HepG2 (cell line): ENCODE measurements around the gene FAM200B. TPM values are rescaled to one million over a fixed set of nuclear protein-coding genes. Genes with fewer than 3 reads are reported as not detected.
A peak's percentile ranks its signal among the peaks of the same experiment; 100 is the strongest.

Experiments used
- ATAC-seq: fragments of 200-7000 bp; cut with Tn5 transposase; 3 replicates; pipeline ENCODE4 v1.9.1; 2020; ENCODE audit warnings: mild to moderate bottlenecking, moderate library complexity
- BruUV-seq: library from RNA; stranded (reverse); fragments of 400-500 nt; replicated peaks from 2 replicates; lab custom pipeline; 2021; lab: Mats Ljungman, UMichigan
- CTCF ChIA-PET: fragments of 300-600 bp; formaldehyde crosslinking; extraction: SDS; loops from one replicate; lab custom pipeline; 2021; ENCODE audit warnings: low total read pairs, inconsistent platforms, low intra/inter-chr PET ratio; lab: Yijun Ruan, JAX
- POLR2A ChIA-PET: fragments of 350-600 bp; sonication (Branson Sonifier 250); formaldehyde crosslinking; loops from one replicate; lab custom pipeline; 2020; ENCODE audit warnings: antibody characterized with exemption, inconsistent platforms; lab: Yijun Ruan, JAX
- DNase-seq: peaks from one replicate; pipeline ENCODE4 v3.0.0-alpha.2; 2015; ENCODE audit warnings: low spot score
- FAIRE-seq: peaks from 3 replicates; lab custom pipeline; 2011; peaks lifted over from hg19 to GRCh38; lab: Jason Lieb, UNC
- H2AFZ ChIP-seq: one replicate; pipeline ENCODE4 v1.6.1; 2011; ENCODE audit warnings: low read length, inconsistent platforms
- H3K27ac ChIP-seq: fragments of 300-600 bp; 3 replicates; pipeline ENCODE4 v1.8.0; 2011; ENCODE audit warnings: mixed run types, mild to moderate bottlenecking, mixed read lengths, low read length, inconsistent platforms; ENCODE audit not compliant: insufficient read depth; ENCODE audit errors: extremely low read length
- H3K27me3 ChIP-seq, 2 experiments: fragments of 200-600 bp in 1 of 2; 2 replicates in 1 of 2; 3 replicates in 1 of 2; pipeline versions ENCODE4 v1.6.0 to v1.8.0; 2011; ENCODE audit warnings: low read length in 2 of 2, mild to moderate bottlenecking in 2 of 2, moderate library complexity in 2 of 2, inconsistent platforms in 1 of 2; ENCODE audit not compliant: insufficient read depth in 2 of 2, control insufficient read depth in 1 of 2
- H3K36me3 ChIP-seq, 2 experiments: fragments of 200-600 bp in 1 of 2; replicated peaks in 1 of 2; 2 replicates in 1 of 2; 3 replicates in 1 of 2; pipeline versions ENCODE4 v1.5.1 to v1.8.0; 2011; ENCODE audit warnings: low read length in 2 of 2, inconsistent platforms in 1 of 2; ENCODE audit not compliant: insufficient read depth in 2 of 2, control insufficient read depth in 1 of 2
- H3K4me1 ChIP-seq: 2 replicates; pipeline ENCODE4 v1.5.1; 2012; ENCODE audit warnings: low read length, inconsistent platforms; ENCODE audit not compliant: insufficient read depth
- H3K4me2 ChIP-seq: 2 replicates; pipeline ENCODE4 v1.6.0; 2011; ENCODE audit warnings: low read depth, low read length, inconsistent platforms
- H3K4me3 ChIP-seq, 3 experiments: fragments of 200-600 bp in 1 of 3; sonication (generic), shearing (Covaris generic) in 1 of 3; replicated peaks in 1 of 3; 2 replicates each; pipeline ENCODE4 v1.5.1; 2011 to 2016; ENCODE audit warnings: low read length in 3 of 3, inconsistent platforms in 2 of 3, low read depth in 2 of 3, mild to moderate bottlenecking in 2 of 3, control low read depth in 1 of 3, mixed read lengths in 1 of 3; ENCODE audit not compliant: insufficient read depth in 1 of 3
- H3K79me2 ChIP-seq: one replicate; pipeline ENCODE4 v1.6.1; 2011; ENCODE audit warnings: low read length, inconsistent platforms; ENCODE audit not compliant: insufficient read depth
- H3K9ac ChIP-seq: 2 replicates; pipeline ENCODE4 v1.6.0; 2011; ENCODE audit warnings: mild to moderate bottlenecking, low read depth, low read length, inconsistent platforms; ENCODE audit not compliant: insufficient read depth
- H3K9me3 ChIP-seq: 2 replicates; pipeline ENCODE4 v1.5.1; 2012; ENCODE audit warnings: mild to moderate bottlenecking, low read length
- H4K20me1 ChIP-seq: 2 replicates; pipeline ENCODE4 v1.6.0; 2011; ENCODE audit warnings: inconsistent platforms, mild to moderate bottlenecking, low read length, moderate library complexity; ENCODE audit not compliant: insufficient read depth
- CREB1 ChIP-seq, 2 experiments: fragments of 450-650 bp in 1 of 2; IDR thresholded peaks; 2 replicates each; pipeline ENCODE4 v1.6.1; 2016 to 2017; ENCODE audit warnings: control low read depth in 1 of 2, mild to moderate bottlenecking in 1 of 2, missing compliant biosample characterization in 1 of 2, missing genetic modification characterization in 1 of 2
- DNMT3B ChIP-seq: conservative IDR thresholded peaks from 2 replicates; pipeline ENCODE4 v1.6.1; 2016; ENCODE audit warnings: missing biosample characterization, control low read depth
- DR1 ChIP-seq: sonication (generic); formaldehyde crosslinking; IDR thresholded peaks from 2 replicates; pipeline ENCODE4 v1.8.0; 2021; ENCODE audit warnings: mild to moderate bottlenecking, missing genetic modification reagents, inconsistent platforms
- FOXK1 ChIP-seq: sonication (generic); formaldehyde crosslinking; IDR thresholded peaks from 2 replicates; pipeline ENCODE4 v1.4.0; 2020; ENCODE audit warnings: low read depth, missing genetic modification reagents, borderline replicate concordance
- MIXL1 ChIP-seq: IDR thresholded peaks from 2 replicates; pipeline ENCODE4 v1.6.1; 2016
- POGZ ChIP-seq: sonication (generic); formaldehyde crosslinking; IDR thresholded peaks from 2 replicates; pipeline ENCODE4 v1.4.0; 2020; ENCODE audit warnings: mild to moderate bottlenecking, missing genetic modification reagents
- PRMT3 ChIP-seq: sonication (generic); formaldehyde crosslinking; IDR thresholded peaks from 2 replicates; pipeline ENCODE4 v1.8.1; 2022; ENCODE audit warnings: low read depth, mild to moderate bottlenecking, moderate library complexity, missing genetic modification reagents, borderline replicate concordance
- WGBS: methylation state at CpG from one replicate; pipeline ENCODE4 v1.1.6; 2017; ENCODE audit warnings: low lambda C conversion rate; 5-methylcytosine and 5-hydroxymethylcytosine counted together
- in situ Hi-C: cut with HindIII; loops from 2 replicates; pipeline ENCODE4 v1.10.0; 2017; ENCODE audit warnings: low pct_unique_long_range_greater_than_20kb; ENCODE audit not compliant: extremely low pct_ligation_motif_present
- intact Hi-C: fragments of 100-400 bp; cut with micrococcal nuclease; formaldehyde crosslinking; loops from one replicate; pipeline ENCODE4 v1.10.0; 2022; ENCODE audit not compliant: unreplicated experiment
- polyA plus RNA-seq, 8 experiments: library from polyadenylated mRNA; depleted of rRNA in 3 of 8; stranded (reverse) in 7 of 8; unstranded in 1 of 8; fragments of >200 nt; fragmentation: Illumina TruSeq in 4 of 8; extraction: Trizol in 4 of 8; gene quantifications; 2 replicates each; pipeline versions ENCODE4 v1.2.1 to v1.2.3, GENCODE V29; 2011 to 2016; ENCODE audit warnings: low read depth in 4 of 8, missing spikeins in 1 of 8, mixed read lengths in 1 of 8; ENCODE audit not compliant: insufficient read depth in 1 of 8
- total RNA-seq, 5 experiments: library from RNA; depleted of rRNA; stranded (reverse); fragments of >200 nt; fragmentation: Illumina TruSeq; extraction: Trizol; gene quantifications; 2 replicates each; pipeline ENCODE4 v1.2.3, GENCODE V29; 2016; ENCODE audit warnings: low read depth in 1 of 5
- TF ChIP-seq, protein P1 (sequence below): sonication (generic); formaldehyde crosslinking; IDR thresholded peaks from 2 replicates; pipeline ENCODE4; 2020; ENCODE audit warnings: missing genetic modification reagents, mild to moderate bottlenecking, borderline replicate concordance
- TF ChIP-seq, protein P2 (sequence below): sonication (generic); formaldehyde crosslinking; IDR thresholded peaks from 2 replicates; pipeline ENCODE4 v1.8.0; 2022; ENCODE audit warnings: mild to moderate bottlenecking, missing genetic modification reagents
- TF ChIP-seq, protein P3 (sequence below): sonication (generic); formaldehyde crosslinking; IDR thresholded peaks from 2 replicates; pipeline ENCODE4 v1.4.0; 2020; ENCODE audit warnings: missing genetic modification reagents, mild to moderate bottlenecking, borderline replicate concordance

FAM200B gene
- total and polyA plus RNA-seq, 2 of the 13 experiments (the other 11 are each of a cell fraction or from before 2014, with no cell fraction given): 25.6 to 41.8 TPM

DNA sequence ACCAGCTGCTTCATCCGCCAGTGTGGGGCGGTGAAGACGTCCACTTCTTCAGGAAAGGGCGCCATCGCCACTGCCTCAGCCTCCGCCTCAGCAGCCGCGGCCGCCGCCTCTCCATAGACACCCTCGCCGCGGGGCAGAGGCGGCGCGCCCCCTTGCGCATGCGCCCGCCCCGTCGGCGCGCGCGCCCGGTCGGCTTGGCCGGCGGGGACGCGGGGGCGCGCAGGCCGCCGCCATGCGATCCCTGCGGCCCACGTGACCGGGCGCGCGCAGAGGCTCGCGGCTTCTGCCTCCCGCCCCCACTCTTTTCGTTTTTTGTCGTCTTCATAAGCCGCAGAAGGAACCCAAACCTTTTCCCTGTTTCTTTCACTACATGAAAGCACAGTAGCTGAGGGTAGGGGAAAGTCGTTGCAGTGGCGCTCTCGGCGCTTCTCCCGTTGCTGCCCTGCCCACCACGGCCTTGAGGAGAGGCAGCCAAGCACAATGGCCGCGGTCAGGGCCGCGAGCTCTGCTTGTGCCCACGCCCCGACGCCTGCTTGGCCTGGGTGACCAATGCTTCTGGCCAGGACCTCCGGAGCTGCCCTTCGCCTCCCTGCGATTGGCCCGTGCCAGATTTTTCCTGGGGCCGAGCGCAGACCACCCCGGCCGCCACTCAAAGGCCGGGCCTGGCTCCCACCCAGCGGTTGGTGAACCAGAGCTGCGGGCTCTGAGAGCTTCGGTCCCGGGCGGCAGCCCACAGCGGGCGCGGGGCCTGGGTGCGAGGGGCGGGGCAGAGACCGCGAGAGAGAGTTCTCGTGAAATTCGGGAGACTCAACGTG lies 26.2 kb upstream of the FAM200B start, which contains the start of gene FBXL5 (continued):
- TF ChIP-seq MIXL1 (no peak), DR1 (CRISPR knock-in tag) (0 out of 2 replicates have a peak, but pooled peaks have one; percentile 42)

DNA sequence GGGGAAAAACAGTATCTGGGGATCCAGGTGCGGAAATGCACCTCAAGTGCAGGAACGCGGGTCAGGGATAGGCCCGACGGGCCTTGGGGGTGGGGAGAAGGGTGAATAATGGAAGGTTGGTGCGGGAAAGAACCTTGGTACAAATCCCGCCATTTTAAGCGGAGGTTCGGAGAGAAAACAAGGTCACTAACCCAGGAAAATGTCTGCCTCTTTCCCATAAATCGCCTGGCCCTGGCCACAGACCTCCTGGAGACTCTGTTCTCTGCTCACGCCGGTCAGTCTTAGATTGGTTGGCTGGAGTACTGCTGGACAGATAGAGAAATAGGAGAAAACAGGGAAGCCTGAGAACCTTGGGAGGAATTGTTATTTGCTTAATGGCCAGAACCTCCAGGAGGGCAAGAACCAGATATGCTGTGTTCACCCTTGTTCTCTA lies 25.6 kb upstream of the FAM200B start:
- CTCF ChIA-PET: no interaction called here
- Histone ChIP-seq H3K9me3 (no peaks in the 10 kb centered on the region), H3K4me3 (peak overlapping the region in 1 of 3 experiments; percentile 90; a peak in 1 of 6 replicates), H3K27me3 (no peaks in the 10 kb centered on the region; a peak in 1 of 5 replicates), H3K79me2 (peaks cover 36% of the 10 kb centered on the region), H3K27ac (peak overlapping the region; percentile 85), H3K4me1 (peaks cover 44% of the 10 kb centered on the region), H3K4me2 (no peak overlapping the region), H2AFZ (no peak overlapping the region), H4K20me1 (no peaks in the 10 kb centered on the region), H3K36me3 (no peaks in the 10 kb centered on the region), H3K9ac (peak overlapping the region; percentile 87)
- ATAC-seq (no peak), FAIRE-seq (no peak), DNase-seq (no peak)
- POLR2A ChIA-PET: interaction anchor here (0.6 to 4.8 kb wide), 7 partner anchors 8 to 85 kb away, joined by 3 to 36 read pairs (median 4); partner anchors contain the start of gene FAM200B
- intact Hi-C loops: loop anchor here (10.0 kb wide), 1 partner anchor 651 kb away; the partner anchor contains the start of gene CPEB2
- no TSS peak for BruUV-seq
- 99% methylated on average over 12 of the region's 12 CpGs for WGBS
- in situ Hi-C loops: loop anchor here (25.0 kb wide), 1 partner anchor 644 kb away; the partner anchor contains the start of gene CPEB2
- TF ChIP-seq PRMT3 (CRISPR knock-in tag): no peak
- no peak for TF ChIP-seq POGZ (CRISPR knock-in tag)
- TF ChIP-seq, protein P1, sequence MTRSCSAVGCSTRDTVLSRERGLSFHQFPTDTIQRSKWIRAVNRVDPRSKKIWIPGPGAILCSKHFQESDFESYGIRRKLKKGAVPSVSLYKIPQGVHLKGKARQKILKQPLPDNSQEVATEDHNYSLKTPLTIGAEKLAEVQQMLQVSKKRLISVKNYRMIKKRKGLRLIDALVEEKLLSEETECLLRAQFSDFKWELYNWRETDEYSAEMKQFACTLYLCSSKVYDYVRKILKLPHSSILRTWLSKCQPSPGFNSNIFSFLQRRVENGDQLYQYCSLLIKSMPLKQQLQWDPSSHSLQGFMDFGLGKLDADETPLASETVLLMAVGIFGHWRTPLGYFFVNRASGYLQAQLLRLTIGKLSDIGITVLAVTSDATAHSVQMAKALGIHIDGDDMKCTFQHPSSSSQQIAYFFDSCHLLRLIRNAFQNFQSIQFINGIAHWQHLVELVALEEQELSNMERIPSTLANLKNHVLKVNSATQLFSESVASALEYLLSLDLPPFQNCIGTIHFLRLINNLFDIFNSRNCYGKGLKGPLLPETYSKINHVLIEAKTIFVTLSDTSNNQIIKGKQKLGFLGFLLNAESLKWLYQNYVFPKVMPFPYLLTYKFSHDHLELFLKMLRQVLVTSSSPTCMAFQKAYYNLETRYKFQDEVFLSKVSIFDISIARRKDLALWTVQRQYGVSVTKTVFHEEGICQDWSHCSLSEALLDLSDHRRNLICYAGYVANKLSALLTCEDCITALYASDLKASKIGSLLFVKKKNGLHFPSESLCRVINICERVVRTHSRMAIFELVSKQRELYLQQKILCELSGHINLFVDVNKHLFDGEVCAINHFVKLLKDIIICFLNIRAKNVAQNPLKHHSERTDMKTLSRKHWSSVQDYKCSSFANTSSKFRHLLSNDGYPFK (CRISPR knock-in tag): peak; percentile 9; the same call in 1 of the 2 replicates
- no peak for TF ChIP-seq DNMT3B (CRISPR knock-in tag)
- TF ChIP-seq, protein P2, sequence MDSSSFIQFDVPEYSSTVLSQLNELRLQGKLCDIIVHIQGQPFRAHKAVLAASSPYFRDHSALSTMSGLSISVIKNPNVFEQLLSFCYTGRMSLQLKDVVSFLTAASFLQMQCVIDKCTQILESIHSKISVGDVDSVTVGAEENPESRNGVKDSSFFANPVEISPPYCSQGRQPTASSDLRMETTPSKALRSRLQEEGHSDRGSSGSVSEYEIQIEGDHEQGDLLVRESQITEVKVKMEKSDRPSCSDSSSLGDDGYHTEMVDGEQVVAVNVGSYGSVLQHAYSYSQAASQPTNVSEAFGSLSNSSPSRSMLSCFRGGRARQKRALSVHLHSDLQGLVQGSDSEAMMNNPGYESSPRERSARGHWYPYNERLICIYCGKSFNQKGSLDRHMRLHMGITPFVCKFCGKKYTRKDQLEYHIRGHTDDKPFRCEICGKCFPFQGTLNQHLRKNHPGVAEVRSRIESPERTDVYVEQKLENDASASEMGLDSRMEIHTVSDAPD (CRISPR knock-in tag): 0 out of 2 replicates have a peak, but pooled peaks have one; percentile 1
- no peak for TF ChIP-seq FOXK1 (CRISPR knock-in tag)
- no peak for TF ChIP-seq CREB1 (IDR thresholded peaks at IDR 0.05)
- TF ChIP-seq CREB1 (CRISPR knock-in tag; IDR thresholded peaks at IDR 0.05): no peak
- TF ChIP-seq, protein P3, sequence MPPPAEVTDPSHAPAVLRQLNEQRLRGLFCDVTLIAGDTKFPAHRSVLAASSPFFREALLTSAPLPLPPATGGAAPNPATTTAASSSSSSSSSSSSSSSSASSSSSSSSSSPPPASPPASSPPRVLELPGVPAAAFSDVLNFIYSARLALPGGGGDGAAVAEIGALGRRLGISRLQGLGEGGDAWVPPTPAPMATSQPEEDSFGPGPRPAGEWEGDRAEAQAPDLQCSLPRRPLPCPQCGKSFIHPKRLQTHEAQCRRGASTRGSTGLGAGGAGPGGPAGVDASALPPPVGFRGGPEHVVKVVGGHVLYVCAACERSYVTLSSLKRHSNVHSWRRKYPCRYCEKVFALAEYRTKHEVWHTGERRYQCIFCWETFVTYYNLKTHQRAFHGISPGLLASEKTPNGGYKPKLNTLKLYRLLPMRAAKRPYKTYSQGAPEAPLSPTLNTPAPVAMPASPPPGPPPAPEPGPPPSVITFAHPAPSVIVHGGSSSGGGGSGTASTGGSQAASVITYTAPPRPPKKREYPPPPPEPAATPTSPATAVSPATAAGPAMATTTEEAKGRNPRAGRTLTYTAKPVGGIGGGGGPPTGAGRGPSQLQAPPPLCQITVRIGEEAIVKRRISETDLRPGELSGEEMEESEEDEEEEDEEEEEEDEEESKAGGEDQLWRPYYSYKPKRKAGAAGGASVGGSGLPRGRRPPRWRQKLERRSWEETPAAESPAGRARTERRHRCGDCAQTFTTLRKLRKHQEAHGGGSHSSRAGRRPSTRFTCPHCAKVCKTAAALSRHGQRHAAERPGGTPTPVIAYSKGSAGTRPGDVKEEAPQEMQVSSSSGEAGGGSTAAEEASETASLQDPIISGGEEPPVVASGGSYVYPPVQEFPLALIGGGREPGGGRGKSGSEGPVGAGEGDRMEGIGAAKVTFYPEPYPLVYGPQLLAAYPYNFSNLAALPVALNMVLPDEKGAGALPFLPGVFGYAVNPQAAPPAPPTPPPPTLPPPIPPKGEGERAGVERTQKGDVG (CRISPR knock-in tag): peak; percentile 26; the same call in 1 of the 2 replicates
